Neural cell (in vitro differentiated cells): ENCODE measurements around the gene HIVEP3. TPM values are rescaled to one million over a fixed set of nuclear protein-coding genes. Genes with fewer than 3 reads are reported as not detected.
A peak's percentile ranks its signal among the peaks of the same experiment; 100 is the strongest.

Experiments
- H2AFZ ChIP-seq: fragments of 200-600, 300-800 bp; sonication (generic), shearing (Covaris generic); 2 replicates; pipeline ENCODE4 v1.6.0; 2014; ENCODE audit warnings: low read depth, mild to moderate bottlenecking, antibody characterized with exemption, low read length, moderate library complexity
- H3F3A ChIP-seq: fragments of 200-600 bp; shearing (Covaris generic); 2 replicates; pipeline ENCODE4 v1.6.1; 2016; ENCODE audit warnings: mild to moderate bottlenecking, moderate library complexity, mixed read lengths, antibody characterized with exemption, low read length; ENCODE audit not compliant: insufficient read depth, poor library complexity, severe bottlenecking
- H3K27ac ChIP-seq: fragments of 200-600, 300-800 bp; sonication (generic), shearing (Covaris generic); 2 replicates; pipeline ENCODE4 v1.5.1; 2014; ENCODE audit warnings: mild to moderate bottlenecking, low read length, moderate library complexity
- H3K27me3 ChIP-seq: fragments of 300-800, 200-600 bp; sonication (generic), shearing (Covaris generic); 2 replicates; pipeline ENCODE4 v1.6.0; 2014; ENCODE audit warnings: mild to moderate bottlenecking, low read depth, low read length, moderate library complexity; ENCODE audit not compliant: insufficient read depth
- H3K36me3 ChIP-seq: fragments of 300-800, 200-600 bp; sonication (generic), shearing (Covaris generic); 2 replicates; pipeline ENCODE4 v1.5.1; 2014; ENCODE audit warnings: mild to moderate bottlenecking, antibody characterized with exemption, low read length, moderate library complexity; ENCODE audit not compliant: insufficient read depth
- H3K4me2 ChIP-seq: fragments of 300-800, 200-600 bp; sonication (generic), shearing (Covaris generic); 2 replicates; pipeline ENCODE4 v1.6.0; 2014; ENCODE audit warnings: mild to moderate bottlenecking, low read length
- H3K4me3 ChIP-seq: fragments of 300-800, 200-600 bp; sonication (generic), shearing (Covaris generic); 2 replicates; pipeline ENCODE4 v1.5.1; 2014; ENCODE audit warnings: mild to moderate bottlenecking, low read length, moderate library complexity
- H3K79me2 ChIP-seq: fragments of 200-600 bp; shearing (Covaris generic); replicated peaks from 2 replicates; pipeline ENCODE4 v1.6.0; 2014; ENCODE audit warnings: mild to moderate bottlenecking, low read length, moderate library complexity; ENCODE audit not compliant: insufficient read depth
- H3K9ac ChIP-seq: fragments of 300-800, 200-600 bp; sonication (generic), shearing (Covaris generic); 2 replicates; pipeline ENCODE4 v1.6.1; 2016; ENCODE audit warnings: mild to moderate bottlenecking, low read length, mixed read lengths
- H3K9me2 ChIP-seq: fragments of 200-600 bp; shearing (Covaris generic); 2 replicates; pipeline ENCODE4 v1.6.1; 2016; ENCODE audit warnings: mild to moderate bottlenecking, low read length, mixed read lengths; ENCODE audit not compliant: insufficient read depth
- H3K9me3 ChIP-seq: fragments of 200-600, 300-800 bp; sonication (generic), shearing (Covaris generic); 2 replicates; pipeline ENCODE4 v1.6.1; 2016; ENCODE audit warnings: mild to moderate bottlenecking, mixed run types, low read length, moderate library complexity, mixed read lengths
- H4K20me1 ChIP-seq: fragments of 200-600 bp; shearing (Covaris generic); 2 replicates; pipeline ENCODE4 v1.6.1; 2016; ENCODE audit warnings: mild to moderate bottlenecking, mixed run types; ENCODE audit not compliant: insufficient read depth
- CTCF ChIP-seq: fragments of 450-650 bp; IDR thresholded peaks from 2 replicates; pipeline ENCODE4 v1.5.1; 2014; ENCODE audit warnings: antibody characterized with exemption, mild to moderate bottlenecking, moderate library complexity; ENCODE audit not compliant: poor library complexity, severe bottlenecking
- EP300 ChIP-seq: fragments of 450-650 bp; conservative IDR thresholded peaks from 2 replicates; pipeline ENCODE4 v1.6.1; 2014; ENCODE audit warnings: antibody characterized with exemption, mild to moderate bottlenecking, moderate library complexity; ENCODE audit not compliant: poor library complexity, severe bottlenecking
- EZH2 ChIP-seq: fragments of 200-600, 300-800 bp; shearing (Covaris generic), sonication (generic); IDR thresholded peaks from 2 replicates; pipeline ENCODE4 v1.6.1; 2014; ENCODE audit warnings: antibody characterized with exemption, low read length, borderline replicate concordance, mild to moderate bottlenecking; ENCODE audit not compliant: insufficient read depth, poor library complexity, severe bottlenecking
- MXI1 ChIP-seq: fragments of 450-650 bp; conservative IDR thresholded peaks from 2 replicates; pipeline ENCODE4 v1.6.1; 2014; ENCODE audit warnings: antibody characterized with exemption, mild to moderate bottlenecking; ENCODE audit not compliant: poor library complexity, severe bottlenecking
- POLR2AphosphoS5 ChIP-seq: IDR thresholded peaks from 2 replicates; pipeline ENCODE4 v1.6.1; 2012
- RAD21 ChIP-seq: fragments of 450-650 bp; conservative IDR thresholded peaks from 2 replicates; pipeline ENCODE4 v1.6.1; 2014; ENCODE audit warnings: antibody characterized with exemption, mild to moderate bottlenecking, moderate library complexity
- TAF1 ChIP-seq: IDR thresholded peaks from 2 replicates; pipeline ENCODE4 v1.6.1; 2012; ENCODE audit warnings: low read depth
- polyA plus RNA-seq: library from polyadenylated mRNA; depleted of rRNA; stranded (reverse); fragments of >200 nt; gene quantifications from 2 replicates; pipeline ENCODE4 v1.2.3, GENCODE V29; 2014
- TF ChIP-seq, protein P1 (sequence below): IDR thresholded peaks from 2 replicates; pipeline ENCODE4 v1.6.1; 2012; ENCODE audit warnings: borderline replicate concordance

Gene HIVEP3
- polyA plus RNA-seq, 1 donor from 2014 or later, result 2.6 TPM

GRCh38 chr1:41504114-41505035 is 414.3 kb downstream of the HIVEP3 start:
- H3F3A ChIP-seq, result no peaks in the 10 kb centered on the region
- no peaks in the 10 kb centered on the region for H3K36me3 ChIP-seq
- no peak overlapping the region for H3K4me3 ChIP-seq
- no peak for TF ChIP-seq EP300
- TF ChIP-seq RAD21, result no peak
- no peak for TF ChIP-seq CTCF
- TF ChIP-seq POLR2AphosphoS5, result no peak
- TF ChIP-seq MXI1, result no peak
- no peak for TF ChIP-seq EZH2
- TF ChIP-seq, protein P1, sequence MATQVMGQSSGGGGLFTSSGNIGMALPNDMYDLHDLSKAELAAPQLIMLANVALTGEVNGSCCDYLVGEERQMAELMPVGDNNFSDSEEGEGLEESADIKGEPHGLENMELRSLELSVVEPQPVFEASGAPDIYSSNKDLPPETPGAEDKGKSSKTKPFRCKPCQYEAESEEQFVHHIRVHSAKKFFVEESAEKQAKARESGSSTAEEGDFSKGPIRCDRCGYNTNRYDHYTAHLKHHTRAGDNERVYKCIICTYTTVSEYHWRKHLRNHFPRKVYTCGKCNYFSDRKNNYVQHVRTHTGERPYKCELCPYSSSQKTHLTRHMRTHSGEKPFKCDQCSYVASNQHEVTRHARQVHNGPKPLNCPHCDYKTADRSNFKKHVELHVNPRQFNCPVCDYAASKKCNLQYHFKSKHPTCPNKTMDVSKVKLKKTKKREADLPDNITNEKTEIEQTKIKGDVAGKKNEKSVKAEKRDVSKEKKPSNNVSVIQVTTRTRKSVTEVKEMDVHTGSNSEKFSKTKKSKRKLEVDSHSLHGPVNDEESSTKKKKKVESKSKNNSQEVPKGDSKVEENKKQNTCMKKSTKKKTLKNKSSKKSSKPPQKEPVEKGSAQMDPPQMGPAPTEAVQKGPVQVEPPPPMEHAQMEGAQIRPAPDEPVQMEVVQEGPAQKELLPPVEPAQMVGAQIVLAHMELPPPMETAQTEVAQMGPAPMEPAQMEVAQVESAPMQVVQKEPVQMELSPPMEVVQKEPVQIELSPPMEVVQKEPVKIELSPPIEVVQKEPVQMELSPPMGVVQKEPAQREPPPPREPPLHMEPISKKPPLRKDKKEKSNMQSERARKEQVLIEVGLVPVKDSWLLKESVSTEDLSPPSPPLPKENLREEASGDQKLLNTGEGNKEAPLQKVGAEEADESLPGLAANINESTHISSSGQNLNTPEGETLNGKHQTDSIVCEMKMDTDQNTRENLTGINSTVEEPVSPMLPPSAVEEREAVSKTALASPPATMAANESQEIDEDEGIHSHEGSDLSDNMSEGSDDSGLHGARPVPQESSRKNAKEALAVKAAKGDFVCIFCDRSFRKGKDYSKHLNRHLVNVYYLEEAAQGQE, result no peak
- H3K9me3 ChIP-seq, result no peaks in the 10 kb centered on the region
- H4K20me1 ChIP-seq, result no peaks in the 10 kb centered on the region
- no peak overlapping the region for H2AFZ ChIP-seq
- H3K27me3 ChIP-seq, result no peaks in the 10 kb centered on the region
- no peaks in the 10 kb centered on the region for H3K9me2 ChIP-seq
- no peak overlapping the region for H3K9ac ChIP-seq
- no peaks in the 10 kb centered on the region for H3K79me2 ChIP-seq
- H3K27ac ChIP-seq, result no peak overlapping the region
- H3K4me2 ChIP-seq, result no peak overlapping the region

GRCh38 chr1:41503538-41504113 is 415.1 kb downstream of the HIVEP3 start:
- Histone ChIP-seq H2AFZ (no peak overlapping the region), H3K36me3 (no peaks in the 10 kb centered on the region), H3K27ac (no peak overlapping the region), H3K79me2 (no peaks in the 10 kb centered on the region), H3K27me3 (no peaks in the 10 kb centered on the region), H3K4me3 (no peak overlapping the region), H3F3A (no peaks in the 10 kb centered on the region), H3K9me3 (no peaks in the 10 kb centered on the region), H4K20me1 (no peaks in the 10 kb centered on the region), H3K9ac (no peak overlapping the region), H3K9me2 (no peaks in the 10 kb centered on the region), H3K4me2 (no peak overlapping the region)
- peak; percentile 18 for TF ChIP-seq CTCF
- no peak for TF ChIP-seq TAF1
